HG02571 (cell line): ENCODE results near the gene CRYL1.

ENCODE experiments used
- ATAC-seq: cut with Tn5 transposase; IDR thresholded peaks from one replicate; pipeline ENCODE4 v1.9.1; 2021; ENCODE audit warnings: mild to moderate bottlenecking, moderate library complexity; ENCODE audit not compliant: unreplicated experiment

Gene CRYL1

GRCh38 chr13:20495087-20496023 lies 30.3 kb downstream of the CRYL1 start:
- no peak for ATAC-seq

GRCh38 chr13:20494656-20495055 lies 31.0 kb downstream of the CRYL1 start:
- no peak for ATAC-seq

- ATAC-seq: no peak
Measured at GRCh38 chr13:20492641-20493040, 33.0 kb downstream of the CRYL1 start.

GRCh38 chr13:20491926-20492435 lies 33.7 kb downstream of the CRYL1 start:
- no peak for ATAC-seq

GRCh38 chr13:20489185-20489820 lies 36.4 kb downstream of the CRYL1 start:
- ATAC-seq: no peak

GRCh38 chr13:20487927-20488326 lies 37.7 kb downstream of the CRYL1 start:
- ATAC-seq: no peak

- ATAC-seq: no peak
Measured at GRCh38 chr13:20482787-20483186, 42.9 kb downstream of the CRYL1 start.

- ATAC-seq: no peak
Measured at GRCh38 chr13:20482275-20482761, 43.3 kb downstream of the CRYL1 start.

- no peak for ATAC-seq
Measured at GRCh38 chr13:20477394-20477793, 48.3 kb downstream of the CRYL1 start.

- peak; percentile 87 for ATAC-seq
Measured at GRCh38 chr13:20475927-20476691, 49.5 kb downstream of the CRYL1 start.

- no peak for ATAC-seq
Measured at GRCh38 chr13:20474515-20474914, 51.1 kb downstream of the CRYL1 start.

- no peak for ATAC-seq
Measured at GRCh38 chr13:20473888-20474287, 51.8 kb downstream of the CRYL1 start.

- ATAC-seq: no peak
Measured at GRCh38 chr13:20473139-20473538, 52.5 kb downstream of the CRYL1 start.

GRCh38 chr13:20472531-20472930 lies 53.1 kb downstream of the CRYL1 start:
- ATAC-seq: no peak

- ATAC-seq: no peak
Measured at GRCh38 chr13:20470136-20470535, 55.5 kb downstream of the CRYL1 start.

- ATAC-seq: no peak
Measured at GRCh38 chr13:20466371-20466770, 59.3 kb downstream of the CRYL1 start.

GRCh38 chr13:20465218-20465879 lies 60.3 kb downstream of the CRYL1 start:
- ATAC-seq: no peak

GRCh38 chr13:20462921-20463320 lies 62.7 kb downstream of the CRYL1 start:
- no peak for ATAC-seq

- ATAC-seq: no peak
Measured at GRCh38 chr13:20462533-20462915, 63.1 kb downstream of the CRYL1 start.

- no peak for ATAC-seq
Measured at GRCh38 chr13:20461860-20462532, 63.7 kb downstream of the CRYL1 start.
